H1 (cell line): ENCODE results near the gene WDR76.

Source experiments
- CBX8 ChIP-seq: fragments of 300-800, 300-1000 bp; sonication (generic); IDR thresholded peaks from 2 replicates; pipeline ENCODE4 v1.7.1; 2016; ENCODE audit warnings: low read depth, low read length, borderline replicate concordance
- EGR1 ChIP-seq: IDR thresholded peaks from 2 replicates; pipeline ENCODE4 v1.6.1; 2011; ENCODE audit warnings: low read depth, low read length, borderline replicate concordance
- EP300 ChIP-seq, 2 experiments: IDR thresholded peaks; 1 replicate in 1 of 2; 2 replicates in 1 of 2; pipeline ENCODE4 v1.6.1; 2011 to 2012; ENCODE audit warnings: low read depth in 2 of 2, low read length in 2 of 2, mild to moderate bottlenecking in 2 of 2, borderline replicate concordance in 1 of 2, inconsistent platforms in 1 of 2, moderate library complexity in 1 of 2
- EZH2 ChIP-seq: fragments of 200-600 bp; sonication (generic); IDR thresholded peaks from 2 replicates; pipeline ENCODE4 v1.7.1; 2012; ENCODE audit warnings: low read depth, mild to moderate bottlenecking, moderate library complexity, low read length, inconsistent platforms; ENCODE audit not compliant: severe bottlenecking
- NRF1 ChIP-seq: IDR thresholded peaks from 2 replicates; pipeline ENCODE4 v1.6.1; 2011; ENCODE audit warnings: mild to moderate bottlenecking, low read depth, low read length, improper control_type of control experiment
- POLR2AphosphoS5 ChIP-seq: IDR thresholded peaks from 2 replicates; pipeline ENCODE4 v1.6.1; 2011; ENCODE audit warnings: low read depth, low read length
- RAD21 ChIP-seq, 2 experiments: IDR thresholded peaks in 1 of 2; conservative IDR thresholded peaks in 1 of 2; 2 replicates each; pipeline ENCODE4 v1.6.1; 2011; ENCODE audit warnings: low read depth in 2 of 2, low read length in 2 of 2, improper control_type of control experiment in 1 of 2, inconsistent platforms in 1 of 2, mild to moderate bottlenecking in 1 of 2, moderate library complexity in 1 of 2
- RNF2 ChIP-seq: fragments of 200-900, 300-1000 bp; sonication (generic); IDR thresholded peaks from 2 replicates; pipeline ENCODE4 v1.7.1; 2016; ENCODE audit warnings: borderline replicate concordance, low read depth, mild to moderate bottlenecking, antibody characterized with exemption, low read length; ENCODE audit not compliant: poor library complexity, severe bottlenecking; ENCODE audit errors: missing control alignments
- TEAD4 ChIP-seq: IDR thresholded peaks from 2 replicates; pipeline ENCODE4 v1.6.1; 2012; ENCODE audit warnings: low read depth, low read length, inconsistent platforms, mixed read lengths
- YY1 ChIP-seq: IDR thresholded peaks from 2 replicates; pipeline ENCODE4 v1.6.1; 2011; ENCODE audit warnings: low read depth, mild to moderate bottlenecking, low read length
- TF ChIP-seq, protein P1 (sequence below), 3 experiments: IDR thresholded peaks; 1 replicate in 2 of 3; 2 replicates in 1 of 3; pipeline versions ENCODE4 v1.5.1 to v1.6.1; 2011; ENCODE audit warnings: low read length in 3 of 3, mild to moderate bottlenecking in 3 of 3, inconsistent platforms in 2 of 3, low read depth in 1 of 3, moderate library complexity in 1 of 3; ENCODE audit not compliant: insufficient read depth in 1 of 3; ENCODE audit errors: control extremely low read depth in 1 of 3

DNA sequence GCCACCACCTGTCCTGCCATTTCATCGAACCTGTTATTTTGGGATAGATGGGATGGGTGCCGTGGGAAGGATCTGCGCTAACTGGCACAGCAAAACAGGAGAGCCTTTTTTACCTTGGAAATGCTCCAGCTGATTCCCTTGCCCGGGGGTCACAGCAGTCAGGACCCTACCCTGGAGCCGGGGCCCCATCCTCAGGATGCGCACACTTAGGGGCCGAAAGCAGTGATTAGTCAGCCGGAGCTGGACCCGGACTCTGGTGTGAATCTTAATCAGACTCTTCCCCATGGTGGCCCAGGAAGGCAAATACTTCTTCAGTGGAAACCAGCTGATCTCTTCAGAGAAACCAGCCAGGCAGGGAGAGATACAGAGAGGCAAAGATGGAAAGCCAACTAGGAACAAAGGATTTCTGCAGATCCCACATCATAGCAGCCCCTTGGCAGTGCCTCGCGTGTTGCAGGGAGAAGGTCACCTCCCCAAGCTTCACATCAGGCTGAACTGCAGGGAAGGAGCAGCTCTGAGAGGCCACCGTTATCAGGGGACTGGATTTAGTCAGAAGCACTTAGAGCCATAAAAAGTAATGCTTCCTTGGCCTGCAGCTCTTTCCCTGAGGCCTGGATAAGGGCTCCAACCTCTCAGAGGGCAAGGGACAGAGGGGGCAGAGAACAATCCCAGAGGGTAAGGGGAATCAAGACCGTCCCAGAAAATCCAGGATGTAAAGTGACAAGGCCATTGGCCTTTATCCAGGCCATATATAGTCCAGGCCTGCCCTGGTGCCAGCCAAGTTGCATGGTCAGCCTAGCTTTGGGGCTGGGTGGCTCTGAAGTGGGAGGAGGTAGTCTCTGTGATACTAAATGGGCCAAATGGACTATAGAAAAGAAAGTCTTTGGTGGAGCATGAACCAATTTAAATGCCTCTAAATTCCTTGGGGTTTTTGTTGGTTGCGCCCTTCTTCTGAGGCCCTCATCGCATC is 52.9 kb downstream of the WDR76 start:
- TF ChIP-seq POLR2AphosphoS5 (no peak), EP300 (IDR thresholded peaks at IDR 0.05; ENCODE audit: borderline replicate concordance in 1 of 2, low read depth in 2 of 2, low read length in 2 of 2) (no peak), RNF2 (no peak), EGR1 (no peak), EZH2 (no peak), CBX8 (no peak), NRF1 (no peak), RAD21 (IDR thresholded peaks at IDR 0.05 in 1 of 2, conservative IDR thresholded peaks at IDR 0.05 in 1 of 2; ENCODE audit: low read depth in 2 of 2, low read length in 2 of 2) (no peak), TEAD4 (no peak), YY1 (no peak)
- TF ChIP-seq, protein P1, sequence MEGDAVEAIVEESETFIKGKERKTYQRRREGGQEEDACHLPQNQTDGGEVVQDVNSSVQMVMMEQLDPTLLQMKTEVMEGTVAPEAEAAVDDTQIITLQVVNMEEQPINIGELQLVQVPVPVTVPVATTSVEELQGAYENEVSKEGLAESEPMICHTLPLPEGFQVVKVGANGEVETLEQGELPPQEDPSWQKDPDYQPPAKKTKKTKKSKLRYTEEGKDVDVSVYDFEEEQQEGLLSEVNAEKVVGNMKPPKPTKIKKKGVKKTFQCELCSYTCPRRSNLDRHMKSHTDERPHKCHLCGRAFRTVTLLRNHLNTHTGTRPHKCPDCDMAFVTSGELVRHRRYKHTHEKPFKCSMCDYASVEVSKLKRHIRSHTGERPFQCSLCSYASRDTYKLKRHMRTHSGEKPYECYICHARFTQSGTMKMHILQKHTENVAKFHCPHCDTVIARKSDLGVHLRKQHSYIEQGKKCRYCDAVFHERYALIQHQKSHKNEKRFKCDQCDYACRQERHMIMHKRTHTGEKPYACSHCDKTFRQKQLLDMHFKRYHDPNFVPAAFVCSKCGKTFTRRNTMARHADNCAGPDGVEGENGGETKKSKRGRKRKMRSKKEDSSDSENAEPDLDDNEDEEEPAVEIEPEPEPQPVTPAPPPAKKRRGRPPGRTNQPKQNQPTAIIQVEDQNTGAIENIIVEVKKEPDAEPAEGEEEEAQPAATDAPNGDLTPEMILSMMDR (IDR thresholded peaks at IDR 0.05; ENCODE audit: control extremely low read depth in 1 of 3, insufficient read depth in 1 of 3, low read depth in 1 of 3, low read length in 3 of 3), result no peak
